ENCODE measurements around the gene FAM234B. TPM values are rescaled to one million over a fixed set of nuclear protein-coding genes. Genes with fewer than 3 reads are reported as not detected.

The FAM234B gene
- total and polyA plus RNA-seq, 5 donors, result 1.1 to 4.6 (median 4.0) TPM

DNA sequence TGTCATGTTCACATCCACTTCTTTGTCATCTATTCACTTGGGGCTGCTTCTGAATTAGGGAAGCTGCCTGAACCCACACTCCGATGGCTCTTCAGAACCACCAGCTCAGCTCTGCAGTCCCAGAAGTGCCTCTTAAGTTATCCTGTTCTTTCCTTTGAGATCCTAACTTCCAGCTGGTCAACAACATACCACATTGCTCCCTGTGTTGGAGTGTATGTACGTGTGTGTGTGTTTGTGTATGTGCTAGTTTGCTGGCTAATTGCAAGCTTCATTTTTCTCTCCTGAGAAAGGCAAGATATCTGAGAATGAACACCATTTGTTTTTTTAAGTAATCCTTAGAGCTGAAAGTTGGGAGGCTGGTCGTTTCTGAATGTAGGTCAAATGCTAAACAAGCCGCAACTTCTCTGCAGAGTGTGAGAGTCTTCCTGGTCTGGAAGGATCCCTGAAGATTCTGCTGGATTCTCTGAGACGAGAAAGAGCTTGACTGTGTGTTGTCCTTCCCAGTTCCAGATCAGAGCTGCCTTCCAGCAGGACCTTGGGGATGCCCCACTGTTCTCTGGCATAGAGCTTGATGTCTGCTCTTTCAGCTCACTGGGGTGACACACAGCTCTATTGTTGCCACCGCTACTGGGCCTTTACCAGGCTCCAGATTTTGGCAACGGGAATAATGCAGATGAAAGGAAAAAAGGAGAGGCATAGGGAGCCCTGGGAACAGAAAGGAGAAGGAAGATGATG lies 58.4 kb downstream of the FAM234B start:
- peak overlapping the region; percentile 91 for H3K27ac ChIP-seq (ENCODE audit: low read length)
- H3K27me3 ChIP-seq (ENCODE audit: control insufficient read depth, insufficient read depth), result no peaks in the 10 kb centered on the region
- intact Hi-C loops (cut with DNase I), result loop anchor here in 3 of 4 donors (5.0 to 10.0 kb wide), 3 partner anchors 45 to 95 kb away; partner anchors contain the start of gene EMP1 (in 1 of the 3)
- peaks cover 13% of the 10 kb centered on the region for H3K4me1 ChIP-seq (ENCODE audit: control insufficient read depth, insufficient read depth, low read length)
- H3K9me3 ChIP-seq (ENCODE audit: control insufficient read depth, low read length), result no peaks in the 10 kb centered on the region
- ATAC-seq (no peak), DNase-seq (no peak)
- 57% methylated on average over 7 of the region's 7 CpGs for WGBS
- H3K4me3 ChIP-seq (ENCODE audit: low read length), result no peak overlapping the region

DNA sequence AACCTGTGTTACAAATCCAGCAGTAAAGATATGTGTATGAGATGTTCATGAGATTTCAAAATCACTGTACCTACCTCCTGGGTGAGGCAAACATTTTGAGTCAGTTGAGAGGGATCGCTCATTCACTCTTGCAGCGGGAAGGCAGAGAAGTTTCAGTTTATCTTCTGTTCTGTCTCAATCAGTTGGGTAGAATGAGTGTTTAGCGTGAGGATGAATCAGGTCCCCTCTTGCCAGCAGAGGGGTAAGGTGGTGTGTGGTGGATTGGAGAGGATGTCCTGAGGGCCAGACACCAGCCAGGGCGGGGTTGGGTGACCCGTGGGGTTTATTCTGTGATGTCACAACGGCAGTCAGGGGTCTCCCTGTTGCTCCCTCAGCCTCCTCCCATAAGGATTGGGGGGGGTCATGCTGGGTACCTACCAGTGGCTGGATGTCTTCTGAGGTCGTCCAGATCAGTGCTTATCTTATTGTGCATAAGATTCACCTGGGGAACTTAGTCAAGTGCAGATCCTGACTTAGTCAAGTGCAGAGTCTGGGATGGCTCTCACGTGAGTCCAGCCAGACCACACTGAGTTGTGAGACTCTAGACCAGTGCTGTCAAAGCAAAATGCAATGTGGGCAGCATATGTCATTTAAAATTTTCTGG lies 59.3 kb downstream of the FAM234B start, which contains the start of gene GSG1:
Gene GSG1 (minus strand): TSS at position 277 of the 643 bp plus-strand sequence. CDS start 155 bp downstream, at position 122.
- Histone ChIP-seq H3K9me3 (ENCODE audit: control insufficient read depth, low read length) (no peaks in the 10 kb centered on the region), H3K27ac (ENCODE audit: low read length) (peak within 1 kb of the TSS; percentile 91), H3K27me3 (ENCODE audit: control insufficient read depth, insufficient read depth) (no peaks in the 10 kb centered on the region), H3K4me3 (ENCODE audit: low read length) (no peak within 1 kb of the TSS), H3K4me1 (ENCODE audit: control insufficient read depth, insufficient read depth, low read length) (peaks cover 12% of the 10 kb centered on the region)
- ATAC-seq, result no peak
- no peak for DNase-seq
- intact Hi-C loops (cut with DNase I), result loop anchor here in 3 of 4 donors (5.0 to 10.0 kb wide), 3 partner anchors 44 to 94 kb away; partner anchors contain the start of gene EMP1 (in 1 of the 3)
- 91% methylated on average over 8 of the region's 8 CpGs for WGBS

DNA sequence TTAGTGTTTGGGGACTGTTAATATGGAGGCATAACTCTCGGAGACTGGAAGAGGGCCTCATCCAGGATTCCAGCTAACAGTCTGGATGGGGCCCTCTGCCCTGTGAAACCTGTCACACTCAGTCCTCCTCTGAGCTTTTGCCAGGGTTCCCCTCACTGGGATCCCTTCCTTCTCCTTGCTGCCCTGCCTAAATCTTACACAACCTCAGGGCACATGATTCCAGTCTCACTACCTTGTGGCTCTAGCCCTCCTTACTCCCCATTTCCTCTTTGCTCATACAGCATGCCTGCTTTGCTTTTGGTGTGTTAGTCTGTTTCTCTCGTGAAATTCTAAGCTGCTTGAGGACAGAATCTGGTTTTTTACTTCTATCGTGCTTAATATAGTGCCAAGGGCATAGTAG lies 60.2 kb downstream of the FAM234B start:
- H3K9me3 ChIP-seq (ENCODE audit: control insufficient read depth, low read length), result no peaks in the 10 kb centered on the region
- DNase-seq, result no peak
- no peaks in the 10 kb centered on the region for H3K27me3 ChIP-seq (ENCODE audit: control insufficient read depth, insufficient read depth)
- H3K4me1 ChIP-seq (ENCODE audit: control insufficient read depth, insufficient read depth, low read length), result peaks cover 5% of the 10 kb centered on the region
- no peak overlapping the region for H3K27ac ChIP-seq (ENCODE audit: low read length)
- no peak overlapping the region for H3K4me3 ChIP-seq (ENCODE audit: low read length)
- ATAC-seq, result no peak
- intact Hi-C loops (cut with DNase I), result loop anchor here in 3 of 4 donors (5.0 to 10.0 kb wide), 3 partner anchors 43 to 93 kb away; partner anchors contain the start of gene EMP1 (in 1 of the 3)
- WGBS, result 85% methylated on average over 3 of the region's 3 CpGs

DNA sequence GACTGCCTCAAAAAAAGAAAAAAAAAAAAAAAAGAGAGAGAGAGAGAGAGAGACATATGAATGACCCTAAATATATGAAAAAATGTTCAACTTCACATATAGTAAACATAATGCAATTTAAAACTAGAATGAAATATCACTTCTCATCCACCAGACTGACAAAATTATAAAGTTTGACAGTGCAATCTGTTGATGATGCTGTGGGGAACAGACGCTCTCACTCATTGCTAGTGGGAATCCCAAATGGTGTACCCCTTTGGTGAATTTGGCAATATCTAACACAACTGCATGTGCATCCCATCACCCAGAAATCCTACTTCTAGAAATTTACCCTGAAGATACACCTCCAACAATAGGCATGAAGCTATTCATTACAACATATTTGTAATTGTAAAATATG lies 61.6 kb downstream of the FAM234B start:
- H3K4me1 ChIP-seq (ENCODE audit: control insufficient read depth, insufficient read depth, low read length), result no peaks in the 10 kb centered on the region

DNA sequence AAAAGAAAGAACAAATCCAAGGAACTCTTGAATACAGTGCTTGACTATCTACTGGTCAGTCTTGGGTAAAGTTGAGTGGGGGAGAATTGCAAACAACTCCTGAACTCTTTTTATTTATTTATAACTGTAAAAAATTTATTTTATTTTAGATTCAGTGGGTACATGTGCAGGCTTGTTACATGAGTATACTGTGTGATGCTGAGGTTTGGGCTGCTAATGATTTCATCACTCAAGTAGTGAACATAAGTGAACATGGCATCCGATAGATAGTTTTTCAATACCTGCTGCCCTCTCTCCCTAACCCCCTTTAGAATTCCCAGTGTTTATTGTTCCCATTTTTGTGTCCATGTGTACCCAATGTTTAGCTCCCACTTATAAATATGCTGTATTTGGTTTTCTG lies 62.5 kb downstream of the FAM234B start:
- H3K9me3 ChIP-seq (ENCODE audit: control insufficient read depth, low read length), result no peaks in the 10 kb centered on the region
- ATAC-seq (no peak), DNase-seq (no peak)
- H3K4me3 ChIP-seq (ENCODE audit: low read length), result no peak overlapping the region
- H3K27me3 ChIP-seq (ENCODE audit: control insufficient read depth, insufficient read depth), result no peaks in the 10 kb centered on the region
- intact Hi-C loops (cut with DNase I), result loop anchor here in 1 of 4 donors (10.0 kb wide), 1 partner anchor 48 kb away; no protein-coding TSS in a partner anchor
- H3K4me1 ChIP-seq (ENCODE audit: control insufficient read depth, insufficient read depth, low read length), result no peaks in the 10 kb centered on the region
- no peak overlapping the region for H3K27ac ChIP-seq (ENCODE audit: low read length)
- WGBS, result 95% methylated on average over 1 of the region's 1 CpG

More for the DNA sequence above, 61.6 kb downstream of the FAM234B start:
- no peak overlapping the region for H3K4me3 ChIP-seq (ENCODE audit: low read length)
- no peaks in the 10 kb centered on the region for H3K27me3 ChIP-seq (ENCODE audit: control insufficient read depth, insufficient read depth)
- H3K9me3 ChIP-seq (ENCODE audit: control insufficient read depth, low read length), result no peaks in the 10 kb centered on the region
- WGBS, result 97% methylated on average over 1 of the region's 1 CpG
- intact Hi-C loops (cut with DNase I), result loop anchor here in 1 of 4 donors (10.0 kb wide), 1 partner anchor 49 kb away; no protein-coding TSS in a partner anchor
- no peak overlapping the region for H3K27ac ChIP-seq (ENCODE audit: low read length)
- DNase-seq (no peak), ATAC-seq (no peak)

DNA sequence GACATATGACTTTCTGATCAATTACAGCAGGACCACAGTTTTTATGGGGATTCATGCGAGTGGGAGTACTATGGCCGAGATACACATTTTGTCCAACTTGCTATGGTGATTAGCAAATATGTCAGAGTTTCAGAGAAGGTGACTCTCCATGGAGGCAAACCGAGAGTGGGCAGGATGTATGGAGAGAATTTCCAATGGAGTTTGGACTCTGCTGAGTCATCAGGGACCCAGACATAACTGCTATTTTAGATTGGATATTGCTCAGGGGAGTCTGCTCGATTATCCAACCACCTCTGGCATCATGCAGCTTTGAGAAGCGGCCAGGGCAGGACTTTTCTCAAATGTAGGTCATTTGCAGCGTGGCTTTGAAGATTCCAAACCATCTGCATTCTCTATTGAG lies 68.8 kb downstream of the FAM234B start:
- ATAC-seq (no peak), DNase-seq (no peak)
- intact Hi-C loops (cut with DNase I), result no loop called here
- no peak overlapping the region for H3K27ac ChIP-seq (ENCODE audit: low read length)
- peaks cover 5% of the 10 kb centered on the region for H3K4me1 ChIP-seq (ENCODE audit: control insufficient read depth, insufficient read depth, low read length)
- no peak overlapping the region for H3K4me3 ChIP-seq (ENCODE audit: low read length)
- WGBS, result 91% methylated on average over 6 of the region's 6 CpGs
- H3K27me3 ChIP-seq (ENCODE audit: control insufficient read depth, insufficient read depth), result no peaks in the 10 kb centered on the region
- peaks cover 2% of the 10 kb centered on the region for H3K9me3 ChIP-seq (ENCODE audit: control insufficient read depth, low read length)

DNA sequence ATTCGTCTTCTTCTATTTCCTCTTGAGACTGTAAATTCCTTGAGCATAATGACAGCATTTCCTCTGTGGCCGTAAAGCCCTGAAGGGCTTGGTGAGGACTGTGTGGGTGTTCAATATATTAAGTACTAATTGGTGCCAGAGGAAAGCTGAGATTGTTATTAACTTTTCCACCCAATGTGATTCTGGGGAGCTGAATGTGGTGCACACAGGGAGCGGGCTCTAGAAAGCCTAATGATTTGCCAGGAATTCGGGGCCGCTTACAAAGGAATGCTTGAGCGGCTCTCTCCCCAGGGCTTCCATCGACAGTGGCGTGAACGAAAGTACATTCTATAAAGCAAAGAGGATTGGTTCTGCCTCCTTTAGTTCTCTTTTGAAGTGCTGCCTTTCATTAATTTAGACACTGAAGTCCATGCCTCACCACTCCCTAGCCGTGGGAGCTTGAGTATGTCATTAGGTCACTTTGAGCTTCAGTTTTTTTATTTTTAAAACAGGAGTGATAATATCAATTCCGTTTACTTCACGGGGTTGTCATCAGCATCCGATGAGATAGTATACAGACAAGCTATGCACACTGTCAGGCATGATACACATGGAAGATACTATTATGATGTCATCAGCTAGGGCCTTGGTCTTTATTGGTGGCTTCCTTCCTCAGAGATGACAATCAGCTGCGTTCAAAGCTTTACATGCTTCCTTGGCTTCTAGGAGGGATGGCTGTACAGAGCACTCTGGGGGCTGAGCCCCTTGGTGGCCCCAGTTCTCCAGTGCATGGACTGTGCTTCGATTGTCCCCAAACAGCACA lies 70.3 kb downstream of the FAM234B start:
- intact Hi-C loops (cut with DNase I), result loop anchor here in 1 of 4 donors (5.0 kb wide), 1 partner anchor 83 kb away; the partner anchor contains the start of gene EMP1
- peak in 1 of 2 donors; percentile 28 for ATAC-seq

DNA sequence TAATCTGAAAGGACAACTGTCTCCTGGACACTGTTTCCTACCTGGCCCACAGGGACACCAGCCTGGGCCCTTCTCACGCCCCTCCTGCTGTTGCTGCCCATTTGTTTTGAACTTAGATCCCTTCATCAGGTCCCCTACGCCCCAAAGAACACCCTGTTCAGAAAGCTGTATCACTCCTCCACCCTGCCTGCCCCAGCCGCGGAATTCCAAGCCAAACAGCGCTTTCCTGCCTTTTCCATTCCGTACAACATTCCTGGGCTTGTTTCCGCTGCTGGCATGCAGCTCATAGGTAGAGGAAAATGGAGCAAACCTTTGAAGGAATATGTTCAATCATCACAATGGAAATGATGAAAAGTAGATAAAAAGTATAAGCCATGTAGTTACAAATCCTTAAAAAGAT lies 72.1 kb downstream of the FAM234B start:
- Histone ChIP-seq H3K27me3 (ENCODE audit: control insufficient read depth, insufficient read depth) (no peaks in the 10 kb centered on the region), H3K9me3 (ENCODE audit: control insufficient read depth, low read length) (peaks cover 2% of the 10 kb centered on the region), H3K4me1 (ENCODE audit: control insufficient read depth, insufficient read depth, low read length) (peaks cover 5% of the 10 kb centered on the region), H3K27ac (ENCODE audit: low read length) (no peak overlapping the region), H3K4me3 (ENCODE audit: low read length) (no peak overlapping the region)
- DNase-seq, result peak; percentile 51 to 71 (median 55)
- 68% methylated on average over 7 of the region's 7 CpGs for WGBS
- intact Hi-C loops (cut with DNase I), result loop anchor here in 1 of 4 donors (5.0 kb wide), 1 partner anchor 81 kb away; the partner anchor contains the start of gene EMP1
- peak; percentile 64 to 85 for ATAC-seq

More for the DNA sequence above, 70.3 kb downstream of the FAM234B start:
- Histone ChIP-seq H3K4me3 (ENCODE audit: low read length) (no peak overlapping the region), H3K9me3 (ENCODE audit: control insufficient read depth, low read length) (peaks cover 2% of the 10 kb centered on the region), H3K4me1 (ENCODE audit: control insufficient read depth, insufficient read depth, low read length) (peaks cover 5% of the 10 kb centered on the region), H3K27me3 (ENCODE audit: control insufficient read depth, insufficient read depth) (no peaks in the 10 kb centered on the region), H3K27ac (ENCODE audit: low read length) (no peak overlapping the region)
- WGBS, result 51% methylated on average over 15 of the region's 15 CpGs
- DNase-seq, result peak in 1 of 3 donors; percentile 60

DNA sequence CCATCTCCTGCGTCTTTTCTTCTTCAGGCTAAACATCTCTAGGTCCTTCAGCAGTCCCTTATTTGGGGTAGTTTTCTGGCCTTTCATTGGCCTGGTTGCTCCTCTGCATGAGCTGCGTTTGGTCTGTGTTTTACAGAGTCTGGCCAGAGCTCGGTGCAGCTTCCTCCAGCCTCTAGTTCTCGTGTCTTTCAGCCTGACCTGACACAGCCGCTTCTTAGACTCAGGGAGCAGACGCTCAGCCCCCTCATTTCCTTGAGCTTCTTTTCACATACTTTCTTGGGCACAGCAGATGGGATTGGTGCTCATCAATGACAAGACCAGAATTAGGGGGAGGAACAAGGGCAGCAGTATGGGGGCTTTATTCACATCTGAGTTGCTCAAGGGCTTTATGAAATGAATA lies 72.8 kb downstream of the FAM234B start:
- ATAC-seq, result peak; percentile 23 to 44
- intact Hi-C loops (cut with DNase I), result loop anchor here in 1 of 4 donors (5.0 kb wide), 1 partner anchor 80 kb away; the partner anchor contains the start of gene EMP1

DNA sequence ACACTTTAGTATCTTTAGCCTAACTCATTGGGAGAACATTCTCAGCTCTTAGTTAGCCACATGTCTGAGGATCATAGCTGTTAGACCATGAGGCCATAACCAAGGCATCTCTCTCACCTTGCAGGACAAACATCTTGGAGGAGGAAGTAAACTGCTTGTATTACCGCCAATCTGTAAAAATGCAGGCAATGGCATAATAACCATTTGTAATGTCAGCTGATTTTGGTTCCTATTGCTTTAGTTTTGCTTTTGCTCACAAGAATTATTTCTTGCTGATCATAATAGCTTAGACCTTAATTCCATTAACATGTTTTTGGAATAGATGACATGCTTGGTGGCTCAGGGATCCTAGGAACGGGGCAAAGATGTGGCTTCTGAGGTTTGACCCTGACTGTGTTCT lies 75.6 kb downstream of the FAM234B start:
- intact Hi-C loops (cut with DNase I), result loop anchor here in 1 of 4 donors (5.0 kb wide), 1 partner anchor 77 kb away; the partner anchor contains the start of gene EMP1
- Histone ChIP-seq H3K4me3 (ENCODE audit: low read length) (no peak overlapping the region), H3K27ac (ENCODE audit: low read length) (no peak overlapping the region), H3K27me3 (ENCODE audit: control insufficient read depth, insufficient read depth) (no peaks in the 10 kb centered on the region), H3K9me3 (ENCODE audit: control insufficient read depth, low read length) (no peaks in the 10 kb centered on the region), H3K4me1 (ENCODE audit: control insufficient read depth, insufficient read depth, low read length) (peaks cover 2% of the 10 kb centered on the region)
- ATAC-seq, result no peak
- no peak for DNase-seq
- WGBS, result 89% methylated on average over 2 of the region's 2 CpGs

More for the DNA sequence above, 72.8 kb downstream of the FAM234B start:
- peak in 1 of 3 donors; percentile 55 for DNase-seq
- peaks cover under 1% of the 10 kb centered on the region for H3K9me3 ChIP-seq (ENCODE audit: control insufficient read depth, low read length)
- H3K27me3 ChIP-seq (ENCODE audit: control insufficient read depth, insufficient read depth), result no peaks in the 10 kb centered on the region
- WGBS, result 51% methylated on average over 6 of the region's 6 CpGs
- H3K4me3 ChIP-seq (ENCODE audit: low read length), result no peak overlapping the region
- peak overlapping the region; percentile 74 for H3K27ac ChIP-seq (ENCODE audit: low read length)
- peaks cover 5% of the 10 kb centered on the region for H3K4me1 ChIP-seq (ENCODE audit: control insufficient read depth, insufficient read depth, low read length)
